Activated B cell treated with CpG ODN at 0.5 μM for 24 hours (primary cell): ENCODE measurements around the gene RASA1. TPM values are rescaled to one million over a fixed set of nuclear protein-coding genes. Genes with fewer than 3 reads are reported as not detected.
A peak's percentile ranks its signal among the peaks of the same experiment; 100 is the strongest.

Experiments used
- ATAC-seq: fragments of 200-7000 bp; cut with Tn5 transposase; one replicate; pipeline ENCODE4 v1.10.0; 2021; ENCODE audit warnings: low read depth, mild to moderate bottlenecking, moderate library complexity
- CTCF ChIA-PET: fragments of 350-600 bp; sonication (Branson Sonifier 250); formaldehyde crosslinking; loops from one replicate; lab custom pipeline; 2021; ENCODE audit warnings: antibody characterized with exemption; lab: Charles Lee
- POLR2A ChIA-PET: fragments of 350-600 bp; sonication (Branson Sonifier 250); formaldehyde crosslinking; loops from one replicate; lab custom pipeline; 2021; ENCODE audit warnings: antibody characterized with exemption; lab: Charles Lee
- DNase-seq: peaks from one replicate; pipeline ENCODE4 v3.0.0; 2022
- H3K27ac Mint-ChIP-seq: one replicate; pipeline ENCODE4 v1.8.0; 2020; ENCODE audit warnings: mixed read lengths
- H3K27me3 Mint-ChIP-seq: one replicate; pipeline ENCODE4 v1.8.0; 2021; ENCODE audit warnings: mixed read lengths
- H3K36me3 Mint-ChIP-seq: one replicate; pipeline ENCODE4 v1.8.0; 2021; ENCODE audit warnings: low read depth, mixed read lengths
- H3K4me1 Mint-ChIP-seq: one replicate; pipeline ENCODE4 v1.8.0; 2021; ENCODE audit warnings: mixed read lengths
- H3K4me3 Mint-ChIP-seq: one replicate; pipeline ENCODE4 v1.8.0; 2020; ENCODE audit warnings: mild to moderate bottlenecking, mixed read lengths
- H3K9me3 Mint-ChIP-seq: one replicate; pipeline ENCODE4 v1.8.0; 2020; ENCODE audit warnings: mixed read lengths
- CTCF ChIP-seq: fragments of 200-600 bp; IDR thresholded peaks from one replicate; pipeline ENCODE4 v1.8.0; 2022; ENCODE audit warnings: antibody characterized with exemption, mild to moderate bottlenecking
- intact Hi-C: fragments of 100-400 bp; cut with micrococcal nuclease; formaldehyde crosslinking; loops from one replicate; pipeline ENCODE4 v1.15.1; 2024
- total RNA-seq: library from RNA; stranded (reverse); gene quantifications from 2 replicates; pipeline ENCODE4 v1.2.3, GENCODE V29; 2022

RASA1 gene
- total RNA-seq, 1 donor from 2014 or later = 28.8 TPM

- no peak for ATAC-seq
- POLR2A ChIA-PET = no interaction called here
- Mint-ChIP-seq H3K27ac (no peak overlapping the region), H3K27me3 (no peaks in the 10 kb centered on the region), H3K4me3 (no peak overlapping the region), H3K4me1 (no peaks in the 10 kb centered on the region), H3K9me3 (no peaks in the 10 kb centered on the region), H3K36me3 (peaks cover 53% of the 10 kb centered on the region)
- CTCF ChIA-PET = no interaction called here
- intact Hi-C loops = no loop called here
- TF ChIP-seq CTCF = no peak
- no peak for DNase-seq
These were observed 94.0 kb downstream of the RASA1 start for GRCh38 chr5:87361536-87362213.

- H3K36me3 Mint-ChIP-seq = peaks cover 51% of the 10 kb centered on the region
- H3K27me3 Mint-ChIP-seq = no peaks in the 10 kb centered on the region
- POLR2A ChIA-PET = no interaction called here
- no peaks in the 10 kb centered on the region for H3K9me3 Mint-ChIP-seq
- CTCF ChIA-PET = interaction anchor here (1.3 kb wide), 1 partner anchor 297 kb away, joined by 4 read pairs; no protein-coding TSS in a partner anchor
- intact Hi-C loops = loop anchor here (2.0 kb wide), 1 partner anchor 14 kb away; no protein-coding TSS in a partner anchor
- DNase-seq = no peak
- no peak for TF ChIP-seq CTCF
- no peaks in the 10 kb centered on the region for H3K4me1 Mint-ChIP-seq
- no peak overlapping the region for H3K27ac Mint-ChIP-seq
- H3K4me3 Mint-ChIP-seq = no peak overlapping the region
- no peak for ATAC-seq
These were observed 99.6 kb downstream of the RASA1 start for GRCh38 chr5:87367243-87367642.

- no peak overlapping the region for H3K4me3 Mint-ChIP-seq
- POLR2A ChIA-PET = no interaction called here
- intact Hi-C loops = no loop called here
- peaks cover 56% of the 10 kb centered on the region for H3K36me3 Mint-ChIP-seq
- peak overlapping the region; percentile 5 for H3K27ac Mint-ChIP-seq
- ATAC-seq (no peak), DNase-seq (no peak)
- H3K27me3 Mint-ChIP-seq = no peaks in the 10 kb centered on the region
- CTCF ChIA-PET = no interaction called here
- no peak for TF ChIP-seq CTCF
- H3K9me3 Mint-ChIP-seq = no peaks in the 10 kb centered on the region
- H3K4me1 Mint-ChIP-seq = no peaks in the 10 kb centered on the region
These were observed 100.9 kb downstream of the RASA1 start for GRCh38 chr5:87368601-87369000.

GRCh38 chr5:87369431-87369830 lies 101.7 kb downstream of the RASA1 start:
- peaks cover 55% of the 10 kb centered on the region for H3K36me3 Mint-ChIP-seq
- intact Hi-C loops = no loop called here
- no peak for DNase-seq
- no peaks in the 10 kb centered on the region for H3K9me3 Mint-ChIP-seq
- POLR2A ChIA-PET = no interaction called here
- TF ChIP-seq CTCF = no peak
- CTCF ChIA-PET = no interaction called here
- H3K4me1 Mint-ChIP-seq = no peaks in the 10 kb centered on the region
- ATAC-seq = no peak
- no peaks in the 10 kb centered on the region for H3K27me3 Mint-ChIP-seq
- no peak overlapping the region for H3K27ac Mint-ChIP-seq
- no peak overlapping the region for H3K4me3 Mint-ChIP-seq

- ChIA-PET POLR2A (no interaction called here), CTCF (interaction anchor here (1.1 kb wide), 1 partner anchor 28 kb away, joined by 5 read pairs; no protein-coding TSS in a partner anchor)
- intact Hi-C loops = loop anchor here (1.0 kb wide), 1 partner anchor 12 kb away; no protein-coding TSS in a partner anchor
- no peak for TF ChIP-seq CTCF
- Mint-ChIP-seq H3K27ac (no peak overlapping the region), H3K4me1 (no peaks in the 10 kb centered on the region), H3K27me3 (no peaks in the 10 kb centered on the region), H3K36me3 (peaks cover 61% of the 10 kb centered on the region), H3K4me3 (no peak overlapping the region), H3K9me3 (no peaks in the 10 kb centered on the region)
- ATAC-seq (no peak), DNase-seq (no peak)
These were observed 105.0 kb downstream of the RASA1 start for GRCh38 chr5:87372705-87373104.
